ENCODE data around the gene CDCP2. TPM values are rescaled to one million over a fixed set of nuclear protein-coding genes. Genes with fewer than 3 reads are reported as not detected.
"Not testable (repeated sequence)": the region's sequence is repeated elsewhere in the genome, so short reads cannot be mapped to it uniquely, and the experiment has no call there.

The CDCP2 gene
- total RNA-seq, 3 donors from 2014 or later: not detected

DNA sequence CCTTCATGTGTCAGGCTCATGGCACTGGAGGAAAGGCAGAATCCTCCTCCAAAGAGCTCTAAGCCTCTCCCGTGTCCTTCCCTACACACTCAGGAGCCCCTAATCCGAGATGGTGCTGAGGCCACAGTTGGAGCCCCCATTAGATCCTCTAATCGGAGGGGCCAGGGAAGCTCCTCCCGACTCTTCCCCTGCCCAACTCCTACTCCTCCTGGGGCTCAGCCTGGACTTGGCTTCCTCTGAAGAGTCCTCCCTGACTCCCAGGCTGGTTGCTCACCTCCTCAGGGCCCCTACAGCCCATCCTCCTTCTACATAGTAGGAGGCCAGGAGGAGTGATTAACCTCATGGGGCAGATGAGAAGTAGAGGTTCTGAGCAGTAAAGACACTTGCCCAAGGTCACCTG lies 21.3 kb upstream of the CDCP2 start:
- Mint-ChIP-seq H3K27me3 (ENCODE audit: low read depth) (no peaks in the 10 kb centered on the region), H3K36me3 (ENCODE audit: insufficient read depth) (peaks cover 8% of the 10 kb centered on the region), H3K9me3 (no peaks in the 10 kb centered on the region), H3K4me1 (ENCODE audit: low read depth) (peaks cover 8% of the 10 kb centered on the region), H3K4me3 (no peak overlapping the region)
- no peak for DNase-seq
- ATAC-seq: no peak

DNA sequence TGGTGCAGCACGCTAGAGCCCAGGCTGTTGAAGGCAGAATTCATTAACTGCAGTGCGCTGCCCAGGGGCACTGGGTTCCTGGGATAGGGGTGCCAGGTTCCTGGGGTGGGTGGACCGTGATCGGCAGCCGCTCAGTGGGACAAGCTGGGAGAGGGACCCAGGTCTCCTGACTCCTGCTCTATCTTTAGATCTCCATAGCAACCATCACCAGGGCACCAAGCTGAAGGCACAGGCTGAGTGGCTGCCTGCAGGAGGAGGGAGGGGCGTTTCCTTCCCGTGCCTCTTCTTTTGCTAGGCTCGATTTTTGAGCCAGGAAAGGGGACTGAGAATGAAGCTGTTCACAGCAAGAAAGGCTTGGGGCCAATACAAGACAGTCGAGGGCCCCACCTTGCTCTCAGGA lies 20.9 kb upstream of the CDCP2 start:
- no peak for ATAC-seq
- no peak overlapping the region for H3K4me3 Mint-ChIP-seq
- H3K9me3 Mint-ChIP-seq: no peaks in the 10 kb centered on the region
- no peak for DNase-seq
- H3K36me3 Mint-ChIP-seq (ENCODE audit: insufficient read depth): peaks cover 8% of the 10 kb centered on the region
- no peaks in the 10 kb centered on the region for H3K27me3 Mint-ChIP-seq (ENCODE audit: low read depth)
- peaks cover 8% of the 10 kb centered on the region for H3K4me1 Mint-ChIP-seq (ENCODE audit: low read depth)

DNA sequence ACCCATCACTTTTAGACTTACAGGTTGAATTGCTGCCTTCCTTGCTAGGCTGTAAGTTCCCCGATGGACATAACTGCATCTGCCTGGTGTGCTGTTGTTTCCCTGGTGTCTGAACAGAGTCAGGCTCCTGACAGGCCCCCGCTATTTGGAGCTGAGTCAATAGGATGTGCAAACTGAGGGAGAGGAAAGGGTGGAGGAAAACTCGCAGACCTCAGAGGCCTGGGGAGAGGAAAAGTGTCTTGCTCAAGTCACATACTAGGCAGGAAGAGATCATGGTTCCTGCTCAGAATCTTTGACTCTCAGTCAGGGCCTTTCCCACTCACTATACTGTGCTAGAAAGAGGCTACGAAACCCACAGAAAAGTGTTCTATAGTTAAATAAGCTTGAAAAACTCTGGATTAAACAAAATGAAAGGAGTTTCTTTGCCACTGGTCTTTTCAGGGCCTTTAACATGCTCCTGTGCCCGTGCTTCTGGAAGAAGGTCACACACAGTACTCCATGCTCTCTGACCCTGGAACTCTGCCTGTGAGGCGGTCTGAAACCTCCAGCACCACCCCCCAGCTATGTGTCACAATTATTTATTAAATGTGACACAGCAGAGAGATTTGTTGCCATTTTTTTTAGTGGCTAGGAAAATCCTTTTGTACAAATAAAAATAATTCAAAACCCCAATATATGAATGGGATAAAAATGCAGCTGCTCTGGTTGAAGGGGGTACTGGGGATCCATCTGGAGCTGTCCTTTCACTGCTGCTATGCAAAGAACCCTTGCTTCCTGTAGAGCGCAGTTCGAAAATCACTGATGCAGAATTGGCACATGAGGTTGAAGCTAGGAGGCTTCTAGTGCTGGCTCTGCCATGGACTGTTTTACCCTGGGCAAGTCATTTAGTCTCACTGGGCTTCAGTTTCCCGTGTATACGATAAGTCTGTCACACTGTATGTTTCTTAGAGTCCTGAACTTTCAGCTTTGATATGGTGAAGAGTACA lies 20.1 kb upstream of the CDCP2 start:
- H3K9me3 Mint-ChIP-seq: no peaks in the 10 kb centered on the region
- H3K36me3 Mint-ChIP-seq (ENCODE audit: insufficient read depth): peaks cover 5% of the 10 kb centered on the region
- no peaks in the 10 kb centered on the region for H3K27me3 Mint-ChIP-seq (ENCODE audit: low read depth)
- H3K4me1 Mint-ChIP-seq (ENCODE audit: low read depth): peaks cover 8% of the 10 kb centered on the region
- ATAC-seq: no peak
- DNase-seq: no peak
- H3K4me3 Mint-ChIP-seq: no peak overlapping the region

DNA sequence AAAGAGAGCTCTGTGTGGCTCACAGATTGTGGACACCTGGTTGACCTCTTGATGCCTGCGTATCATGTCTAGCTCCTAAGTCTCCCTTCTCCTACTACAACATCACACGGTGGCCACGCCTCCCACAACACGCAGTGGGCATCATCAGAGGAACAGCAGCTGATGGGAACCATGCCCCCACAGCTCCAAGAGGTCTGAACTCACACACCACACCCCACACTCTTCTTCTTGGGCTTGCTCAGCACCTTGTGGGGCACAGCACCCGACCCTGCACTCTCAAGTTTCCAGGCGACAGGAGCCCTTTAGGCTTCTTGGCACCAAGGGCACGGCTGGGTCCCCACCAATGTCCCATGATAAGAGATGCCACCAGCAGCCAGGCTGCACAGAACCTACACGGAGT lies 18.8 kb upstream of the CDCP2 start:
- DNase-seq (no peak), ATAC-seq (no peak)
- Mint-ChIP-seq H3K4me3 (no peak overlapping the region), H3K4me1 (ENCODE audit: low read depth) (peaks cover 8% of the 10 kb centered on the region), H3K27me3 (ENCODE audit: low read depth) (no peaks in the 10 kb centered on the region), H3K36me3 (ENCODE audit: insufficient read depth) (peaks cover 5% of the 10 kb centered on the region), H3K9me3 (no peaks in the 10 kb centered on the region)

DNA sequence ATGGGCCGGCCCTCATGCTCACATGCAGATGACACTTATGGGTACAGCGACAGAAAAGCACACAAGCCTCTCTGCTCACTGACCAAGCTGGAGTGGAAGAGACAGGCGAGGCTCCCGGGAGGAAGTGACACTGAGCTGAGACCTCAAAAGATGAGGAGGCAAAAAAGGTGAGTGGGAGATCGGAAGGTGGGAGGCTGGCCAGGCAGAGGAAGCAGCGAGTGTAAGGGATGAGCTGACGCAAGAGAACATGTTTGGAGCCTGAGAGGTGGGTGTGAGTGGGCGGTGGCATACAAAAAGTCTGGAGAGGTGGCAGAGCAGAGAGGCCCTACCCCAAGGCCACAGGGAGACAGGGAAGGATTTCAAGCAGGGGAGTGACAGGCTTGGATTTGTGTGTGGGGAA lies 18.2 kb upstream of the CDCP2 start:
- Mint-ChIP-seq H3K9me3 (no peaks in the 10 kb centered on the region), H3K27me3 (ENCODE audit: low read depth) (no peaks in the 10 kb centered on the region), H3K4me3 (no peak overlapping the region), H3K36me3 (ENCODE audit: insufficient read depth) (peaks cover 5% of the 10 kb centered on the region), H3K4me1 (ENCODE audit: low read depth) (peaks cover 8% of the 10 kb centered on the region)
- ATAC-seq (no peak), DNase-seq (no peak)

DNA sequence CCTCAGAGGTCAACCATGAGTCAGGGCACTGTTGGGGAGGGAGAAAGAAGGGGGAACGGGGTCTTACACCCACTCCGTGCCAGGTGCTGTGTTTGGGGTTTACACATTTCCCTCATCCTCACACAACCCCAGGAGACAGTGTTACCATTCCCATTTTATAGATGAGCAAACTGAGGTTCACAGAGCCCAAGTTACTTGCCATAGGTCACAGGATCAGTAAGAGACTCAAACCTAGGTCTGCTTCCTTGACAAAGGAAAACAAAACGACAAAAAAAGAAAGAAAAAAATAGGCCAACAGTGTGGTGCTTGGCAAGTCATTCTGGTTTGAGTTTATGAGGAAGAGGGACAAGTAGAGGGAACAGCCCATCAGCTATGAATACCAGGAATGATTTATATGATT lies 16.3 kb upstream of the CDCP2 start:
- H3K4me3 Mint-ChIP-seq: no peak overlapping the region
- ATAC-seq (no peak), DNase-seq (no peak)
- H3K27me3 Mint-ChIP-seq (ENCODE audit: low read depth): no peaks in the 10 kb centered on the region
- peaks cover 8% of the 10 kb centered on the region for H3K4me1 Mint-ChIP-seq (ENCODE audit: low read depth)
- H3K9me3 Mint-ChIP-seq: no peaks in the 10 kb centered on the region
- H3K36me3 Mint-ChIP-seq (ENCODE audit: insufficient read depth): peaks cover 5% of the 10 kb centered on the region

DNA sequence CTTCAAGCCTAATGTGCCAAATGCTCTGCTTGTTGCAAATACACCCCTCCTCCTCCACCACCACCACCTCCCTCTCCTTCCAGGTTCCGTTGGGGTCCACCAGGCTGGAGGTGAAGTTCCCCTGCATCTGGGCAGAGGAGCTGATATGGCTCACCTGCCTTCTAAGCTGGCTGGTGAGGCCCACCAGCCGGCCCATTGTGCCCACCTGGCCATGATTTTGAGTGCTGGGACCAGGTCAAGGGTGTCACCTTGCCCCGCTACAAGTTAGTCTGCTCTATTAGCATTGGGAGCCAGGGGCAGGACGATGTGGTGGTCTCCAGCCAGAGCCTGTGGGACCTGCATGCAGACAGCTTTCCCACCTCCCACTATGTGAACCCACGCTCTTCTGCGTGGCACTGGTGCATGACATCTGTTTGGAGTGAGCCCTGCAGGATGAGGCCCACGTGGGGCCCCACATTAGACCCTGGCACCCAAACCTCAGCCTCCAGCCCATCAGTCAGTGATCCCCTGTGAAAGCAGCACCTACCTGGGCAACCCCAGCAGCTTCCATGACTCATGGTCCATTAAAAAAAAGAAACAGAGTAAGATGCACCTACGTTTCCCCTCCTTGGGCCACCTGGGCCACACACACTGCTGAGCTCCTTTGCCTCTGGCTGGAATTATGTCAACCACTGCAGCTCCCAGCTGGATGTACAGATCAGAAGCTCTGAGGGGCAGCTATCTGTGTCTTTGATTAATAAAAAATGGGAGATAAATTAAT lies 15.6 kb upstream of the CDCP2 start:
- peaks cover 5% of the 10 kb centered on the region for H3K36me3 Mint-ChIP-seq (ENCODE audit: insufficient read depth)
- H3K4me3 Mint-ChIP-seq: no peak overlapping the region
- DNase-seq (no peak), ATAC-seq (no peak)
- no peaks in the 10 kb centered on the region for H3K9me3 Mint-ChIP-seq
- H3K4me1 Mint-ChIP-seq (ENCODE audit: low read depth): peaks cover 8% of the 10 kb centered on the region
- no peaks in the 10 kb centered on the region for H3K27me3 Mint-ChIP-seq (ENCODE audit: low read depth)

DNA sequence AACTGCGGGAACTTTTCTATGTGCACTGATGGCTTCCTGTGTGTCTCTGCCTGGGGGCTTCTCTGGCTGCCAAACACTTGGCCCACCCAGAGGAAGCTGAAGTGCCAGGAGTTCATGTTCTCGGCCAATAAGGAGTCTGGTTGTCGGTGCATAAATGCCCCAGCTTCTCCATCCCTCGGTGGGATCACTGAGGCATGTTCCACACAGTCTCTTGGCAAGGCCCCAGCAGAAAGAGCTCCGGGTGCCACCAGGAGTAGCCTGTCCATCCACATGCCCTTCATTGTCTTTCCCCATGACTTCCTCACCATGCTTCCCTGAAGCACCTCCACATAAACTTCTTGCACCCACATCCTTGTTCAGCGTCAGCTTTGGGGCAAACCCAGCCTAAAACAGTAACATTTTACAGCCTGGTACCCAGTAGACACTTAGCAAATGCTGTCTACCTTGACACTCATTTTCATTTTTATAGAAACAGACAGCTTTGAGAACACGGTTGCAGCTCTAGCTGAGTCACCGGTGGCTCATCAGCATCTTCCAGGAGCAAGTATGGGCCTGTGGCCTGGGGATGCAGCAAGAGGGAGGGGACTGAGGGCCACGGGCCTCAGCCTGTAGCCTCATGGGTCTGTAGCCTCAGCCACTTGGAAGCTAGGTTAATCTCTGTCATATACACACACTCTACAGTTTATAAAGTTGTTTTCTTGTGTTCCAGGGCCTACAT lies 14.8 kb upstream of the CDCP2 start:
- no peak for ATAC-seq
- H3K4me1 Mint-ChIP-seq (ENCODE audit: low read depth): peaks cover 8% of the 10 kb centered on the region
- H3K4me3 Mint-ChIP-seq: no peak overlapping the region
- no peaks in the 10 kb centered on the region for H3K9me3 Mint-ChIP-seq
- H3K27me3 Mint-ChIP-seq (ENCODE audit: low read depth): no peaks in the 10 kb centered on the region
- H3K36me3 Mint-ChIP-seq (ENCODE audit: insufficient read depth): peaks cover 4% of the 10 kb centered on the region
- no peak for DNase-seq

DNA sequence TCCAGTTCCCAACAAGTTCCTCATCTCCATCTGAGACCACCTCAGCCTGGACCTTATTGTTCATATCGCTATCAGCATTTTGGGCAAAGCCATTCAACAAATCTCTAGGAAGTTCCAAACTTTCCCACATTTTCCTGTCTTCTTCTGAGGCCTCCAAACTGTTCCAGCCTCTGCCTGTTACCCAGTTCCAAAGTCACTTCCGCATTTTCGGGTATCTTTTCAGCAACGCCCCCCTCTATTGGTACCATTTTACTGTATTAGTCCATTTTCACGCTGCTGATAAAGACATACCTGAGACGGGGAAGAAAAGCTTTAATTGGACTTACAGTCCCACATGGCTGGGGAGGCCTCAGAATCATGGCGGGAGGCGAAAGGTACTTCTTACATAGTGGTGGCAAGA lies 13.6 kb upstream of the CDCP2 start:
- not testable (repeated sequence) for H3K36me3 Mint-ChIP-seq (ENCODE audit: insufficient read depth); DNase-seq; ATAC-seq; H3K4me1 Mint-ChIP-seq (ENCODE audit: low read depth); H3K4me3 Mint-ChIP-seq; H3K27me3 Mint-ChIP-seq (ENCODE audit: low read depth); H3K9me3 Mint-ChIP-seq

DNA sequence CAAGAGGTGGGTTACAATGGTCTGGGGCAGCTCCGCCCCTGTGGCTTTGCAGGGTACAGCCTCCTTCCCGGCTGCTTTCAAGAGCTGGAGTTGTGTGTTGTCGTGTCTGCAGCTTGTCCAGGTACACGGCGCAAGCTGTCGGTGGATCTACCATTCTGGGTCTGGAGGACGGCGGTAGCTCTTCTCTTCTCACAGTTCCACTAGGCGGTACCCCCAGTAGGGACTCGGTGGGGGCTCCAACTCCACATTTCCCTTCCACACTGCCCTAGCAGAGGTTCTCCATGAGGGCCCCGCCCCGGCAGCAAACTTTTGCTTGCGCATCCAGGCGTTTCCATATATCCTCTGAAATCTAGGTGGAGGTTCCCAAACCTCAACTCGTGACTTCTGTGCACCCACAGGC lies 12.3 kb upstream of the CDCP2 start:
- no peaks in the 10 kb centered on the region for H3K9me3 Mint-ChIP-seq
- ATAC-seq (no peak), DNase-seq (no peak)
- no peaks in the 10 kb centered on the region for H3K27me3 Mint-ChIP-seq (ENCODE audit: low read depth)
- no peak overlapping the region for H3K4me3 Mint-ChIP-seq
- H3K4me1 Mint-ChIP-seq (ENCODE audit: low read depth): no peaks in the 10 kb centered on the region
- H3K36me3 Mint-ChIP-seq (ENCODE audit: insufficient read depth): no peaks in the 10 kb centered on the region

DNA sequence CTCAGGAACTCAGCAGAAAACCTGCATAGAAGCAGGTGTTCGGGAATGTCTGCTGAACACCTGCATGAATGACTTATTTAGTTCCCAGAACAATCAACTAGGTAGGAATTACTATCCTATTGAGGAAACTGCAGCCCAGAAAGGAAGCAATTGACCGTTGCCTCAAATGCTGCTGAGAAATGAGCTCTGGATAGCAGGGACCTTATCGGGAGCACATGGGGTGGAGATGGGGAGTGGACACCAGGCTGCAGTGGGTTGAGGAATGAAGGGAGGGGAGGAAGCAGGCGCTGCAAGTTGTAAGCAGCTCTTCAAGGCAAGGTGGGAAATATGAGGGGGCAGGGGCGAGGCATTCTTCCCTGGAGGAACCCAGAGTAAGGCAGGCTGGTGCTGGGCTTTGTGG lies 10.8 kb upstream of the CDCP2 start:
- H3K27me3 Mint-ChIP-seq (ENCODE audit: low read depth): no peaks in the 10 kb centered on the region
- H3K36me3 Mint-ChIP-seq (ENCODE audit: insufficient read depth): no peaks in the 10 kb centered on the region
- H3K4me3 Mint-ChIP-seq: no peak overlapping the region
- ATAC-seq (no peak), DNase-seq (no peak)
- no peaks in the 10 kb centered on the region for H3K9me3 Mint-ChIP-seq
- H3K4me1 Mint-ChIP-seq (ENCODE audit: low read depth): no peaks in the 10 kb centered on the region

DNA sequence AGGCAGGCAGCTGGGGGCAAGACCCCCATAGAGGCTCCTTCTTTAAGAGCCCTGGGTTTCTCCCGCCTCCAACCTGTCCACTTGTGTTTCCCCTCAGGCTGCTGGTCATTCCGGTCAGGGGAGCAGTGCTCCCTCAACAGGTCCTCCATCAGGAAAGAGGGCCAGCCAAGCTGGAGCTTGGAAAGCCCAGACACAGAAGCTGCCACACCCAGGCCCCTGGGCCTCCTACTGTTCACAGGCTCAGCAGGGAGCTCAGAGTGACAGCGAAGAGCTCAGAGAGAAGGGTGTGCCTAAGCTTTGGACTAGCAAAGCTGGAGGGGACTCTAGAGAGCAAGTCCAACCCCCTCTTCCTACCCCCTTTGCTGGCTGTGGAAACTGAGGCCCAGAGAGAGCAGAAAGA lies 10.3 kb upstream of the CDCP2 start:
- Mint-ChIP-seq H3K9me3 (no peaks in the 10 kb centered on the region), H3K27me3 (ENCODE audit: low read depth) (no peaks in the 10 kb centered on the region), H3K4me1 (ENCODE audit: low read depth) (no peaks in the 10 kb centered on the region), H3K36me3 (ENCODE audit: insufficient read depth) (no peaks in the 10 kb centered on the region), H3K4me3 (no peak overlapping the region)
- ATAC-seq: no peak
- DNase-seq: no peak

DNA sequence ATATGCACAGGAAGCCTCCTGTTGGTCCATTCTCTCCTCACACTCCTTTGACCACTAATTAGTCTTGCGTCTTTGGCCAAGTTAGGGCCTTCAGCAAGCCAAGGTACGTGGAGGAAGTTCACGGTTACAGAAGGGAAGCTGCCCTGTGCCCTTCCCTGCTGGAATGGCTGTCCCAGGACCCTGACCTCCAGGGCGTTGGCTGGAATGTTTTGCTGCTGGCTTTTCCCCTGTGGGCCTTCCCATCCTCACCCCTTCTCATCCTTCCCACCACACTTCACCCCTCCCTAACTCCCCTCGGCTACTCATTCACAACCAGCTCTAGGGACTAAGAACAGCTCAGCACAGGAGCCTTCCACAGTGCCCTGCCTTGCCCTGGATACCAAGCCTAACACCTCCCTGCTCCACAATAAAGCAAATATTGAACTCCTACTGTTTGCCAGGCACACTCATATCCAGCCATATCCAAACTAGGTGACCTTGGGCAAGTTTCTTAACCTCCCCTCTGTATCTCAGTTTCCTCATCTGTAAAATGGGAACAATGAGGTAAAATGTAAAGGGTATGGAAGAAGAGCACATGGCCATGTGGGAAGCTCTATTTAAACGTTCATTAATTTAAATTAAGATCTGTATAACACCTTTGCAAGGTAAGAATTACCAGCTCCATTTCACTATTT lies 8.8 kb upstream of the CDCP2 start:
- H3K4me3 Mint-ChIP-seq: no peak overlapping the region
- no peaks in the 10 kb centered on the region for H3K9me3 Mint-ChIP-seq
- H3K36me3 Mint-ChIP-seq (ENCODE audit: insufficient read depth): no peaks in the 10 kb centered on the region
- H3K4me1 Mint-ChIP-seq (ENCODE audit: low read depth): no peaks in the 10 kb centered on the region
- ATAC-seq (no peak), DNase-seq (no peak)
- H3K27me3 Mint-ChIP-seq (ENCODE audit: low read depth): no peaks in the 10 kb centered on the region

DNA sequence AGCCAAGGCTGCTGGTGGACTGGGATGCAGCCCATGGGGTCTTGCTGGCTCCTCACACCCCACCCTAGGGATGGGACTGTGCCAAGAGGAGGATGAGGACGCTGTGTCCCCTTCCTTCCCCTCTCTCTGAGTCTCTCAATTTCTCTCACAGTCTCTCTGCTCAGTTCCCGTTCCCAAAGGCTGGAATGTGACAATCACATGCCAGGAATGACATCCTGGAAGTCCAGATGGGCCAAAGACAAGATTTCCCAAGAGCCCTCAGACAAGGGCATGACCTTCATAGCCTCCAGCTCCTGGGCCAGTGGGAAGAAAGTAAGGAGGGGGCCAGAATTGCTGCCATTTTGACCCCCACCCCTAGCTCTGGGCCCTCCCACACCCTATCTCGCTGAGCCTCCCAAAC lies 7.6 kb upstream of the CDCP2 start:
- DNase-seq: no peak
- no peaks in the 10 kb centered on the region for H3K9me3 Mint-ChIP-seq
- H3K4me3 Mint-ChIP-seq: no peak overlapping the region
- H3K36me3 Mint-ChIP-seq (ENCODE audit: insufficient read depth): no peaks in the 10 kb centered on the region
- ATAC-seq: no peak
- no peaks in the 10 kb centered on the region for H3K27me3 Mint-ChIP-seq (ENCODE audit: low read depth)
- no peaks in the 10 kb centered on the region for H3K4me1 Mint-ChIP-seq (ENCODE audit: low read depth)

Measured in activated T-cell treated with anti-CD3 and anti-CD28 coated beads, Interleukin-2, amount 50 U/mL, for 4 hours (primary cell).